GM21737 (cell line): ENCODE data around the gene IGSF23.

ENCODE experiments used
- ATAC-seq: cut with Tn5 transposase; IDR thresholded peaks from one replicate; pipeline ENCODE4 v1.9.1; 2021; ENCODE audit warnings: mild to moderate bottlenecking, moderate library complexity; ENCODE audit not compliant: unreplicated experiment

IGSF23 gene, protein sequence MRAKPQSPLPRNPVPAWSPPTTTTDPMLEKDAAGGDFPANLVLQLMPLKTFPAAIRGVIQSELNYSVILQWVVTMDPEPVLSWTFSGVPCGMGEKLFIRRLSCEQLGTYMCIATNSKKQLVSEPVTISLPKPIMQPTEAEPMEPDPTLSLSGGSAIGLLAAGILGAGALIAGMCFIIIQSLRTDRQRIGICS

DNA sequence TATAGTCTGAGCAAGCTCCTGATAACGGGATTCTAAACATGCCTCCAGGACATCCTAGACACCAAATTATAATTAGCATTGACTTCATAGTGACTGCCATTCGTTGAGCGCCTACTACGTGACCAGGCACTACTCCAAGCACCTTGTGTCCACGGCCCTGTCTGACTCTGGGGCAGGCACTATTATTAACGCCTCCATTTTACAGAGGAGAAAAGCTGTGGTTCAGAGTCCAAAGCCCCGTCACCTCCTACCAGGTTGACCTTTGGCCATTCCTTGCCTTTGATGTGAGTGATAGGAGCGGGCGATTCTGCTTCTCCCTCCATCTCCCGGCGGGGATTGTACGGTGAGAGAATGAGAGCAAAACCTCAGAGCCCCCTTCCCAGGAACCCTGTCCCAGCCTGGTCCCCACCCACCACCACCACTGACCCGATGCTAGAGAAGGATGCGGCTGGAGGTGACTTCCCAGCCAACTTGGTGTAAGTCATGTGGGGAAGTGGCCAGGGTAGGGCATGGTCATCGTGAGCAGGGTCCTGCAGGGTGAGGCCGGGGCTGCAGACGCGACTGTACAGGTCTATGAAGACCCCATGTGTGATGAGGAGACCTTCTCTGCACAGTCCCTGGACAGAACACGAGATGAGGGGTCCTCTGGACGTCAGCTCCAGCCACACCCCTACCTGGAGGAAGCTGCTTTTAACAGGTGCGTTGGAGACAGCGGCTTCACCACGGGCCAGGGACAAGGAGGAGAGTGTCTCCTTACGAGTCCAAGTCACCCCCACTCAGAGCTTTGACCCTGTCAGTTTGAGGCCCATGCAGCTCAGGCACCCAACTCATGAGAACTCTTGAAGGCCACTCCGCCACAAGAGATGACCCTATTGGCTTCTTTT, at the start of gene IGSF23:
TSS of gene IGSF23 (plus strand) at position 269 of the 884 bp plus-strand sequence. CDS start at position 352, 83 bp downstream.
- ATAC-seq = no peak

DNA sequence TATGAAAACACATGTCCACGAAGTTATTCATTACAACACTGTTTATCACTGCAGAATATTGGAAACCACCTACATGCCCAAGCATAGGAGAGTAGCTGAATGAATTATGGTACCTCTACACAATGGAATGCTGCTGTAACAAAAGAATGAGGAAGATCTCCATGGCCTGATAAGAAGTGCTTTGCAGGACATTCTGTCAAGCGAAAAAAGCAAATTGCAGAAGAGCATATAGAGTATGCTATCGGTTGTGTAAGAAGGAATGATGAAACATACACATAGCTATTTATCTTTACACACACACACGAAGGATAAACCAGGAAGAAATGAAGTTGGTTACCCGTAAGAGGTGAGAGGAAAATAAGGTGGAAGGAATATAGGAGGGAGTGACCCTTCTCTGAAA, 46.4 kb upstream of the IGSF23 start:
- no peak for ATAC-seq

DNA sequence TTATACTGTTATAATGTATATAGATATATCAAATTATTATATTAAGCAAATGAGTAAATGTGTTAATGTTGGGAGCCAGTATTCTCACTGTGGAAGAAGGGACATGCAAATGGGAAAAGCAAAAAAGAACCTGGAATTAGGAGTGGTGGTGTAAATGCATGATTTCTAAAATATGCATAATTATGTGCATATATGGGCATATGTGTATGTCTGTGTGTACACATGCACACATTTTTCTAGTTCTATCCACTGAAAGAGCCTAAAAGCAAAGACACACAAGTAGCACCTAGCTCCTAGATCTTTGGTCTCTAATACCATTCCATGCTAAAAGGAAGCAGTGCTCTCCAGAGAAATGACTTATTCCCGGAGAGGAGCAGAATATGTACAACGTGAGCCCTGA, 45.6 kb upstream of the IGSF23 start:
- ATAC-seq = no peak

DNA sequence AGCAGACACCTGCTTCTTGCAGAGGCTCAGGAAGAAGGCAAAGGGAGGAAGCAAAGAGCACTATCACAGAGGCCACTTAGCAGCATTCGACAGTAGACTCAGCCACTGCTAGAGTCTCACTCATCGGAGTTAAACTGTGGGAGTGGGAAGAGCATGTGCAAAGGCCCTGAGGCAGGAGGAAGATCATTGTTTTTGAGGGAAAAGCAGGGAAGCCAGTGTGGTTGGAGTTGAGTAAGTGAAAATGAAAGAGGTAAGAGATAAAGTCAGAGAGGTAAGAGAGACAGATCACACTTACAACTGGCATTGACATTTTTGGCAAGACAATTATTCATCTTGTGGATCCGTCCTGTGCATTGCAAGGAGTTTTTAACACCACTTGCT, 42.8 kb upstream of the IGSF23 start:
- ATAC-seq = no peak

DNA sequence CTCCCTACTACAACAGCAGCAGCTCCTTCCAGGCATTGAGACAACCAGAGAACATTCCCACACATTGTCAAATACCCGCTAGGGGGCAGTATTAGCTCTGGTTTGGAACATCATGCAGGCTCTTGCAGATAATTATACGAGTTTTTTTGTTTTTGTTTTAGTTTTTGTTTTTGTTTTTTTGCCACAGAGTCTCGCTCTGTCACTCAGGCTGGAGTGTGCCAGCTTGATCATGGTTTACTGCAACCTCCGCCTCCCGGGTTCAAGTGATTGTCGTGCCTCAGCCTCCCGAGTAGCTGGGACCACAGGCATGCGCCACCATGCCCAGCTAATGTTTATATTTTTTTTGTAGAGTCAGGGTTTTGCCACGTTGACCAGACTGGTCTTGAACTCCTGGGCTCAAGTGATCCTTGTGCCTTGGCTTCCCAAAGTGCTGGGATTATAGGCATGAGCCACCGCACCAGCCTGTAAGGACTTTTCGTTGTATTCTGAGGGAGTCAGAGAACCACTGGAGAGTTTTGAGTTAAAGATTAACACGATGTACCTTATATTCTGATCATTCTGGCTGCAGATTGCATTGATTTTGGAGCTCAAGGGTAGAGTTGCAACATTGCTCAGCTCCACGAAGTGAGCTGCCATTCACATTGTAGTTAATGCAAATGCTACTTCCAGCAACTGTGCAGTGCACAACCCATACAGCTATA, 42.2 kb upstream of the IGSF23 start:
- no peak for ATAC-seq

DNA sequence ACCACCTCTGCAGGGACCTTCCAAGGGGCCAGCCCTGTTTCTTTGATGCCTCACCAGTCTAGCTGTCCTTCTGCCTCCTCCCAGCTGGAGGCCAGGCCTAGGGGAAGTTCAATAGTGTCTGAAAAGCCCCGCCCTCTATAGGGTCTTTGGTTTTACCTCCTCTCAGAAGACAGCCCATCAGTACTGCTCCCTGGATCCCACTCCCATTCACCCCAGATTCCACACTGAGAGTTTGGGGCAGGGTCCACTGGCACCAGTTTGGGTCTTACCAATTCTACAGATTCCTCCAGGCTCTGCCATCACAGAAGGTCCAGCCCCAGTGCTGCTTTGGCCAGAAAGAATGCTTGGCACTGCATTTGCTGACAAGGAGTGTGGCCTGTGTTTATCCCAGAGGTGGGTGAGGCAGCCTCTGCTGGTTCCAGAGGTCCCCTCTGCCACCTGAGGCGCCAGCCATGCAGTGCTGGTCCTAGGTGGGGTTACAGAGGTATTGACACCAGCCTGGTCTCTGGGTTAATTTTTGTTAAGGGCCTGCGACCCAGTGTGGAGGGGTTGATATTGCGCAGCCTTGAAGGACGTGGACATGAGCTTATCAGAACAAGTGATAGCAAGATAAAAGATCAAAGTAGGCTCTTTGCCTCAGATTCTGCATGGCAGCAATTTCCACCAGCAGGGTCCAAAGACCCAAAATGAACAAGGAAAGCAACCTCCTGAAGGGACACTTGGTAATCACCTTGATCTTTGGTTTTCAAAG, 41.4 kb upstream of the IGSF23 start:
- ATAC-seq = no peak

DNA sequence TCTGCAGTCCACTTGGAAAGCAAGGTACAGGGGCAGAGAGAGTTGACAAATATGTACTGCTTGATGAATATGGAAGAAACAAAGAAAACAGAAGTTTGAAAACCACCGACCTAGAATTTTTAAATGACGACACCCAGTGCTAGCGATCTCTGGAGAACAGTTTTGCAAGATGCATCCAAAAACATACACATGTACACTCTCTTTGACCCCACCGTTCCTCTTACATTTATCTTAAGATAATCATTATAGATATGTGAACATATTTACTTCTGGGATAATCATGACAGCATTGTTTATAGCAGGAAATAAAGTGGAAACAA, 40.8 kb upstream of the IGSF23 start:
- no peak for ATAC-seq

DNA sequence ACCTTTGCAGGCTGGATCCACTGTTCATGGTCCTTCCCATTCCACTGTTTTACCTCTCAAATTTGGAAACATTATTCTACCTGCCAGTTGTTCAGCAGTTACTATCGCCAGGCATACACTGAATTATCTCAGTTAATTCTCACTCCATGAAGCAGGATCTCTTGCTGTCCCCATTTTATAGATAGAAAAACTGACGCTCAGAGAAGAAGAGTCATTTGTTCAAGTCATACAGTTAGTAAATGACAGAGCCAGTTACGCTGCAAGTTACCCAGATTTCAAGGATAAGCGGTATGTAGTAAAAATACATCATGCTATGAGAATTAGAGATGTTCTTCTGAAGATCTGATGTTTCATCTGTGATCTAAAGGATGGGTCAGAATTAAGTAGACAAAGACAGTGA, 40.2 kb upstream of the IGSF23 start:
- no peak for ATAC-seq

DNA sequence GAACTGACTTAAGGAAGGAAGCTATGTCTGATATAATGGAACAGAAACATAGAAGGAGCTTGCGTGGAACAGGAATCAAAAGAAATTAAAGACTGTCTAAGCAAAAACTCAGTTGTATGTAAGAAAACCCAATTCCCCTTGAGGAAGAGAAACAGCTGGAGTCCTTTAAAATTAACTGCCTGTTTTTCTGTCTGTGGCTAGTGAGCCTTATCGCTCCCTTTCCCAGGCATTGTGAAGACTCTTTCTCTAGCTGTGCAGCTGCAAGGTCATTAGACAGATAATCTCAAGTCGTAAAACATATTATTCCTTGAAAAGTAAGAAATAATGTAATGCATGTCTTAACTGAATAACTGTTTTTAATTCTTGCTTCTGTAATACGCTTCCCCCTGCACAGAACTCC, 39.7 kb upstream of the IGSF23 start:
- no peak for ATAC-seq

DNA sequence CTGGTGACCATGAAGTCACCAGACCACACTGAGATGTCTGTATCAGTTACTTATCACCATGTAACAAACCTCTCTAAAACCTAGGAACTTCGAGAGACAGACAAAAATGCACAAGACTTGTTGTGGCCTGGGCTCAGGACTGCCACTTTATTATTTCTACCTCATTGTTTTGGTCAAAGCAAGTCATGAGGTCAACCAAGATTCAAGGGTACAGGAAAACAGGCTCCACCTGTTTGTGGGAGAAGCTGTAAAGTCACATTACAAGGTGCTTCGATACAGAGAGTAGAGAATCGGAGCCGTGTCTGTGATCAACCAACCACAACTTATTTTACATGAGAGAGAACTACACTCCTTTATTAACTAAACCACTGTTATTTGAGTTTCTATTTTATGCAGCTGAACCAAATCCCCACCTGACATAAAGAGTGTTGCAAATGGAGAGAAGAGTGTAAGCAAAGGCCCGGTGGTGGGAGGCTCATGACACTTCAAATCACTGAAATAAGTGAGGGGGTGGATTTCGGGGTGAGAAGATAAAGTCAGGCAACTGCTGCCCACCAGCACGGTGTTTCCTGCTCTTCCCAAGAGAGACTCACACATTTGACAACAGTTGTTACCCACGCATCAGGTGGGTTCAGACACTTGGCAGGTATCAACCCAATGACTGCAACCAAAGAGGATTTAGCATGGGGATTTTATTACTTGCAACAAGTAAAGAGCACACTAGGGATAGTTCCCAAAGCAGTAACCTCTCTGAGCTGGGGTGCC, 39.0 kb upstream of the IGSF23 start:
- no peak for ATAC-seq

DNA sequence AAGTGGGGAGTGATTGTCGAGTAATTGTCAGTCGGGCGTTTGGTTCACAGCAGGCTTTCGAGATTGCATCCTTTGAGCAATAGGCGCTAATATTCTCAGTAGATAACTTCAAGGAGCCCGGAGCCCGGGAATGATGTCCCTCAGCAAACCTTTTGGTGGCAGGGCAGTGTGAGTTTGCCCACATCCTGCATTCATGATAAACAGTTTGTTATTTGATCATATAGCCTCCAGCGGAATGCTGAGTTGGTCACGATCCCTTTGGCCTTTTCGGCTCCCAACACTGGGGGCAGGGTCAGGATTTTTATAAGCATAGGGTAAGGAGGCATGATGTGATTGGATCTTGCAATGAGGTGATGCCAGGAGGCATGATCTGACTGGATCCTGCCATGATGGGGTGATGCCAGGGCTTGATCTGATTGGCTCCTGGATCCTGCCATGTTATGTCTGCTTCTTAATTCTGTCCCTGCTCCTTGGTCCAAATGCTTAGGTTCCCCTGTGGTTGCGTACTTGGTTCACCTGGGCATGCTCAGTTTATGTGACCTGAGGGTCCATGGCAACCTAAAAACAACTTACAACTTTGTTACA, 38.2 kb upstream of the IGSF23 start:
- ATAC-seq = no peak

DNA sequence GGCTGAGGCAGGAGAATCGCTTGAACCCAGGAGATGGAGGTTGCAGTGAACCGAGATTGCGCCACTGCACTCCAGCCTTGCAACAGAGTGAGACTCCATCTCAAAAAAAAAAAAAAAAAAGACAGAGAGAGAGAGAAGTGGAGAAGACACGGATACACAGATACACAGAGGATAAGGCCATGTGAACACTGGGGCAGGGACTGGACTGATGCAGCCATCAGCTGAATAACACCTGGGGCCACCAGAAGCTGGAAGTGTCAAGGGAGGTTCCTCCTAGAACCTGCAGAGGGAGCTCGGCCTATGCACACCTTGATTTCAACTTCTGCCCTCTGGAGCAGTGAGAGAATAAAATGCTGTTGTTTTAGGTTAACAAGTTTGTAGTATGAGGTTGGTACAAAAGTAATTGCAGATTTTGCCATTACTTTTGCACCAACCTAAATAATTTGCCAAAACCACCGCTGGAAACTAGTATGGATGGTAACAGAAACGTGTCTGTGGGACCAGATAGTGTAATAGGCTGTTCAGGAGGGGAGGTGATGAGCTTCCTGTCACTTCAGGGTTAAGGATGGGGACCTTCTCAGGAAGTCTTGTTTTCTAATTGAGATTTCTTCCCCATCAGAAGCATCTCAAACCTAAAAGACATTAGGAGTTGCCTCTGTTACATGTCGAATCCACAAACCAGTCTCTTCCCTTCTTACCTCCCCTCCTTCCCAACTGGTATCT, 36.4 kb upstream of the IGSF23 start:
- no peak for ATAC-seq

DNA sequence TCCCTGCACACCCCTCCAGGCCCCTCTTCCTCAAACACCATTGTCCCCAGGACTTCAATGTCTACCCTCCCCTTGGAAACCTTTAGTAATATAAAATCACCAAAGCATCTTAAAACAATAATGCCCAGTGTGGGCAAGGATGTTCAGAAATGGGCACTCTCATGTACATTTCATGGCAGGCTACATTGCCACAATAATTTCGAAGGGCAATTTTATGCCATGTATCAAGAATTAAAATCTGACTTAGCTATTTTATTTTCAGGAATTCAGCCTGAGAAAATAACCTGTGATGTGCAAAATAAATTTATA, 35.8 kb upstream of the IGSF23 start:
- no peak for ATAC-seq

DNA sequence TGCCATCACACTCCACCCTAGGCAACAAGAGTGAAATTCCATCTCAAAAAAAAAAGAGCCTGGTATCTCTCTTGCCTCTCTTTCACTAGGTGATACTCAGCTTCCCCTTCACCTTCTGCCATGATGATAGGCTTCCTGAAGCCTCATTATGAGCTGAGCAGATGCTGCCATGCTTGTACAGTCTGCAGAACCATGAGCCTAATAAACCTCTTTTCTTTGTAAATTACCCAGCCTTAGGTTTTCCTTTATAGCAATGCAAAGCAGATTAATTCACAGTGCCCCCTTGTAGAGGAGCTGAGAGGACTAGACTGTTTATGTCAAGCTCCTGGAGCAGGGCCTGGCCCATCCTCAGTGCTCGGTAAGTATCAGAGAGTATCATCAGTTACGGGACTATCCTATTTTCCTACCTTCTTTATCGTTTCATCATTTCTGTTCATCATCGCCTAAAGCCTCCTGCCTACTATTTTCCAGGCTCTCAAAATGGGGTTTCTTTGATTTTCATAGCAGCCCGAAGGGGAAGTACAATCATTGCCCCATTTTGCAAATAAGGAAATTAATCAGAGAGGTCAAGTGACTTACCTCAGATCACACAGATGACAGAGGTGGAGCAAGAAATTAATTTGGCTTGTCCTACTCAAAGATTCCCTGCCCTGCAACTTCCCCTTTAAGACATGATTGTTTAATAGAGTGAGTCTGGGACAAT, 33.5 kb upstream of the IGSF23 start:
- ATAC-seq = no peak

DNA sequence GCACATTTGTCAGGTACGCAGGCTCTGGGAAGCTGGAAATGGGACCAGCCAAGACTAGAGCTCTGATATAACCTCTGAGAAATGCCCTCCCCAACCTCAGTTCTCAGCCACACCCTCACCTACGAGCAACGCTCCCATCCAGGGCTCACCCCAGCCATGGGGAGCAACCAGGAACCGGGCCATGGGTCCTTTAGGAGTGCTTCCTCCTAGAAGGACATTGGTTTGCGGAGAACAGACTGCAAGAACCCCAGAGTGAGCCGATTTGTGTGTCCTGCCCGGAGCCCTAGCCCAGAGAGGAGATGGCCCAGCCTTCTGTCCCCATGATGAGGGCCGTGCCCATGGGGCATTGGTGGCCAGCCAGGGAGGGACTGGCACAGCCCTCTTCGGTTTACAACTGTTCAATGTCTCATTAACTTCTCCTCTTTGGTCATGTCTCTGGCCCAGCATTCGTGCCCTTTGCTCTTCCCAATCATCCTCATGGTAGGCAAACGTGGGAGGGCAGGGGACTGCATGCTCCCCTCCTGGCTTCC, 32.9 kb upstream of the IGSF23 start:
- no peak for ATAC-seq

DNA sequence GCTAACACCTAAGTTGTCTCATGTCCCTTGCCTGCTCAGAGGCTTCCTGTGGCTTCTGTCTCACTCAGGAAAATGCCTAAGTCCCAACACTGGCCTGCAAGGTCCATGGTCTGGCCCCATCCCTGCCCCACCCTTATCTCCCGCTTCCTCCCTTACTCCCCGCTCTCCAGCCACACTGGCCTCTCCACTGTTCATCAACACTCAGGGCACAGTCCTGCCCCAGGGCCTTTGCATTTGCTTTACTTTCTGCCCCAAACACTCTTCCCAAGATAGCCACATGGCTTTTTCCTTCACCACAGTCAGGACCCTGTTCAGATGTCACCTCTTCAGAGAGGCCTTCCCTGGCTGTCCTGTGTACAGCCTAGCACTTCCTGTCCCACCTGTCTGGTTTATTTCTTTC, 32.1 kb upstream of the IGSF23 start:
- ATAC-seq = no peak

DNA sequence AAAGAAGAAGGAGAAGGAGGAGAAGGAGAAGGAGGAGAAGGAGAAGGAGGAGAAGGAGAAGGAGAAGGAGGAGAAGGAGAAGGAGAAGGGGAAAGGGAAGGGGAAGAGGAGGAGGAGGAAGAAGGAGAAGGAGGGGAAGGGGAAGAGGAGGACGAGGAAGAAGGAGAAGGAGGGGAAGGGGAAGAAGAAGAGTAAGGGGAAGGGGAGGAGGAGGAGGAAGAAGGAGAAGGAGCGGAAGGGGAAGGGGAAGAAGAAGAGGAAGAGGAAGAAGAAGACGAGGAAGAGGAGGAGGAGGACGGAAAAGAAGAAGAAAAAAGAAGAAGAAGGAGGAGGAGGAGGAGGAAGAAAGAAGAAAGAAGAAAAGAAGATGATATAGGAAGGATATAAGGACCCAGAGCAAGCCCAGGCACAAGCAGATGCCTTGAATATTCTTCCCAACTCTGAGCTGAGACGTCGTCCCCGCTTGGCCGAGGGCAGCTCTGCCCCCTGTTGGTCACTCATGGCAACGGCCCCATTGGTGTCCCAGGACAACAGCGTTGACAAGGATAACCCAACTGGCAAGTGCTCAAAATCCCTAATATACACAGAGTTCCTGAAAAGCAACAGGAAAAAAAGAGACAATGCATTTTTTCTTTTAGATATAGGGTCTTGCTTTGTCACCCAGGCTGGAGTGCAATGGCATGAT, 30.6 kb upstream of the IGSF23 start:
- no peak for ATAC-seq

DNA sequence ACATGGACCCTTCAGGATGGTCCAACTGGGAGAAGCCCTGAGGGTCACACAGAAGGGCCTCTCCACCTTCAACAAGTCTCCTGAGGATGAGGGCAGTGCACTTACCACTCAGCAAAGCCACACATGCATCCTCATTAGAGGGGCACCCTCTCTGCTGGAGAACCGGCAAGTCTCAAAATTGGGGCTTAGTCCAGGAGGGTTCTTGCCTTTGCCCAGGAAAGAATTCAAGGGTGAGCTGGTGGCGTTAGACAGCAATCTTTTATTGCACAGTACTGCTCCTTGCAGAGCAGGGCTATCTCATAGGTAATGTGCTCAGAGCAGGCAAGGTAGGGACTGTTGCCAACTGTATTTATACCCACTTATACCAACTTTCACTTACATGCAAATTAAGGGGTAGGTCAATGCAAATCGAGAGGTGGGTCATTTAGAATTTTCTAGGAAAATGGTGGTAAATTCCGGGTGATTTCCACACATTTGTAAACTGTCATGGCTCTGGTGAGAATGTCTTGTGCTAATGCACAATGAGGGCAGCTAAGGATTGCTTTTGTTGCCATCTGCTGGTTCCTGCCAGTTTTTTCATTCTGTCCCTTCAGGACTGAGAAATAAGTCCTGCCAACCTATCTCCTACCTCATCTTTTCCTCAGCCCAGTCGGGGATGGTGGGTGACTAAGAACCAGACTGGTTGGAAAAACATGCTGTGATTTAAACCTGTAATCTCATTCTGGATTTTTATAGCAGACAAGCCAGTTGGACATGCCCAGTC, 27.8 kb upstream of the IGSF23 start:
- ATAC-seq = no peak
